Hypothalamus (tissue), 51 donors: Measurements from ENCODE around the gene RBM4B.

Experiments used
- DNase-seq, 51 donors: peaks; one replicate each; lab custom pipeline; 2025; lab: John Stamatoyannopoulos, UW

Gene RBM4B

DNA sequence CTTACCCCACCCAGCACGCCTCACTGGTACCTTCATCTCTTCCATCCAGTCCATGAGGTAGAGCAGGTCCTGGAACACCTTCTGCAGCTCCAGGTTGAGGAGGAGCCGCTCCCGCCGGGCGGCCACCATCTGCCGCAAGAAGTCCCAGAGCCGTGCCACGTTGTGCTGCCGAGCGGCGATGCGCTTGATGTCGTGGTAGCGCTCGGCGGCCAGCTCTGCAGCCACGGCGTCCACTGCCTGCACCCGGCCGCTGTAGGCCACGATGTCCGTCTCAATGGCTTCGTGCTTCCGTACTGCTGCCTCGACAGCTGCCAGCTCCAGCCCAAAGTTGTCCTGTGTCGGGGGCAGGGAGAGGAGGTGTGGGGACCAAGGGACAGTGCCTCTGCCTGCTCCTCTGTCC, 29.8 kb upstream of the RBM4B start:
- DNase-seq = no peak

DNA sequence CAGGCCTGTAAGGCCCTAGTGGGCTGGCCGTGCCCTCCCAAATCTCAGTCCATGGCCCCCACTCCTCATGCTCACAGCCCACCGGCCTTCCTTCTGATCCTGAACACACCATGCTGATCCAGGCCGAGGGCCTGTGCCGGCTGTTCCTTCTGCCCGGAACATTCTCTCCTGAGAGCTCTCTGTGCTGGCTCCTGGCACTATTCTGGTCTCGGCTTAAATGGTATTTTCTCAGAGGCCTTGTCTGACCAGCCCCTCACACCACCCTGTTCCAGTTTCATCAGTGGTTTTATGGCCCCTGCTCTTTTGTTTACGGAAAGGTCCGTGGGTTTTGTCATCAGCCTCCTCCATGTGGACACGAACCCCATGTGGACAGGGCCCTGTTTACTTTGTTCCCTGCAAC, 29.3 kb upstream of the RBM4B start:
- no peak for DNase-seq

DNA sequence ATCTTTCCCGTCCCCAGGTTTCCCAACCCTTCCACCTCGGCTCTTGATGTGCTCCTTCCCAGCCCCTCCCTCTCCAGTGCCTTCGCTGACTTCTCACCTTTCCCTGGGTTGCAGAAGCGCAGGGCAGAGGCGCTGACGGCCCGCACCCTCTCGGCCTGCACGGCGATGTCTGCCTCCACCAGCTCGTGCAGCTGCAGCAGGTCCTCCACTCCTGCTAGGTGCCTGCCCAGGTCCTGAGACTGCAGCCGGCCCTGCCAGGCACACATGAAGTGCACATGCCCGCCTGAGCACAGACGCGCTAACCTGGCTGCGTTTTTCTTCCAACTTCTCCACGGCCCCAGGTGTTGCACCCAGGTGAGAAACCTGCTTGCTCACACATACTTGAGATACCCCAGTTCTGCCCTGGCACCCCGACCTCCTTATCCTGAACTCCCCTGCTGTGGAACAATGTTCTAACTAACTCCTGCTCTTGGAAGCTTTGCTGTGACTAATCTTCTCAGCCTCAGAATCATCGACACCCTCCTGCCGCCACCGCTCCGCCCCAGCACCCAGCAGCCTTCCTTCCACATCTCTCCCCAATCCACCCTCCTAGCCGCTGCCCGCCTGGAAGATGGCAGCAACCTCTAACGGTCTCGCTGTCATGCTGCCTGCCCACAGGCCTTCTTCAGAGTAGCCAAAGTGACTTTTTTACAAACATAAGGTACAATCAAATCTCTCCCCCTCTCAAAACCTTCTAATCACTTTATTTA, 28.1 kb upstream of the RBM4B start:
- DNase-seq = peak in 1 of 51 donors; percentile 12

DNA sequence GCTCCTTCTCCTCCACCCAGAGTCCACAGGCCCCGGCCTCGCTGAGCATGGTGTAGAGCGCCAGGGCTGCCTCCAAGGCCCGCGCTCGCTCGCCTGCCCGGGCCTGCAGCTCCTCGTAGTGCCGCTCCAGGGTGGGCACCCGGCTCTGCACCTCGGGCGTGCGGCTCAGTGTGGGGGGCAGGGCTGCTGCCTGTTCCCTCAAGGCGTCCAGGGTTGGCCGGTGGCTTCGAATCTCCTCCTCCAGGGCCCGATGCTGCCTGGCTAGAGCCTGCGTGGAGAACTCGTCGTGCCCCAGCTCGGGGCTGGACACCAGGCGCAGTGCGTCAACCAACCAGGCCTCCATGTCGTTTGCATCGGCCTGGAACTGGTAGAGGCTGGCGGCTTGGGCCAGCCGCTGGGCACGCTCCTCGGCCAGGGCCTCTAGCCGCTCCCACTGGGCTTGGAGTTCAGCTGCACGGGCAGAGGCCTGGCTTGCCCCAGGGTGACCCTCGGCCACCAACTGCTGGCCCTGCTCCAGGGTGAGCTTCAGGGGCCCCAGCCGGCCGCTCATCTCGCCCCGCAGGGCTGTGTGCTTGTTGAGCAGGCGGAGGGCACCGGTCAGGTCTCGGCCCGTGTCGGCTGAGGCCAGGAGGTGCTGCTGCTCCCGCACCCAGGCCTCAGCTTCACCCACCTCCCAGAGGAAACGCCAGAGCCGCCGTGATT, 27.1 kb upstream of the RBM4B start:
- DNase-seq = no peak

DNA sequence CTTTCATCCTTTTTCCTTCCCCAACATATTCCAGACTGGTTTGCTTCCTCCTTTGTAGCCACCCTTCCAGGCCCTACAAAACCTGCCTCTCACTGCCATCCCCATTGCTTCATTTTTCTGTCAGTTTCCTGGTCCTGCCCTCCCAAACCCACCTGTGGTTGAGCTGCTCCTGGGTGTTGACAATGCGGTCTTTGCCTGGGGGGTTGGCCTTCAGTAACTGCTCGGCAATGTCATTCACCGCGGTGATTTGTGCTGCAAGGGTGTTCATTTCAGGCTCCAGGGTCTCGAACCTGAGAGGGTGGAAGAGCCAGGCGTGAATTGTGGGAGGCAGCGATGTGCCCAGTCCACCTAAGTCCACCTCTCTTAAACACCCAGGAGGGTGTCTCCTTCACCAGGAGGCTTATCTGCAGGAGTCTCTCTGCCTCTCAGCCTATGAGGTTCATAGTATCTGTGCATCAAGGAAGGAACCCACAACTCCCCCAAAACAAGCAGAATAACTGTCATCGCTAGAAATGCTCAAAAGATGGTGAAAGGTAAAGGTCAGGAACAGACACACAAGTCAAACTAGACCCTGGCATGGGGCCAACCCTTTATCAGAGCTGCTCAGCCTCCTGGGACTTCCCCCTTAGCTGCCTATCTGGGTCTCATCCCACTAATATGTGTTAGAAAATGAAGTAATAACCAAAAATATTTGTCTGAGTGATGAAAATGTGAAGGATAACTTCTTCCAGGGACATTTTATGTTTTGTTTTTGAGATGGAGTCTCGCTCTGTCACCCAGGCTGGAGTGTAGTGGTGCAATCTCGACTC, 23.9 kb upstream of the RBM4B start:
- DNase-seq = no peak

DNA sequence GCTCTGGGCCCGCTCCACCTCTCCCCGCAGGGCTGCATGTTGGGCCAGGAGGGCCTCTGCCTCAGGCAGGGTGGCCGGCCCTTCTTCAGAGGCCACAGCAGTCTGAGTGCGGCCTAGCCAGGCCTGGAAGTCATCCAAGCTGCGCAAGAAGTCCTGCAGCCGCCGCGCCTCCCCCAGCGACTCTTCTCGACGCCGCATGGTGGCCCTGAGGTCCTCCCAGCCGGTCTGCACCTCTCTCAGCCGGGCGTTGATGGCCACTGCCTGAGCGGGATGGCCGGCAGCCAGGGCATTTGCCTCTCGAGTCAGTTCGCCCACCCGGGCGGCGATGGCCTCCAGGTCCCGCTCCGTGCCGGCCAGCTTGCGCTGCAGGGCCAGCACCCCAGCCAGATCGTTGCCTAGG, 23.1 kb upstream of the RBM4B start:
- DNase-seq = no peak

DNA sequence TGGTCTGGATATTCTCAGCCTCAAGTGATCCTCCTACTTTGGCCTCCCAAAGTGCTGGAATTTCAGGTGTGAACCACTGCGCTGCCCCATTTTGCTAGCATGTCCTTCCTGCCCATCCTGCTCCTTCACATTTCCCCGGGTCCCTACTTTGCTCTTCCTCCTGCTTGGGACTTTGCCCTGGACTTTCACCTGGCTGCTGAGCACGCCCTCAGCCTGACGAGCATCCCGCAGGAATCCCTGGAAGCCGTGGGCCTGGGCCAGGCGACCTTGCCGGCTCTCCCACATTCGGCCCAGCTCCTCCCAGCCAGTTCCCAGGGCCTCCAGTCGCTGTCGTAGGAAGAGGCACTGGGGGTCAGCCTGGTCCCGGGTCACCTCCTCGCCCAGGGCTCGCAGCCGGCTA, 22.6 kb upstream of the RBM4B start:
- no peak for DNase-seq

DNA sequence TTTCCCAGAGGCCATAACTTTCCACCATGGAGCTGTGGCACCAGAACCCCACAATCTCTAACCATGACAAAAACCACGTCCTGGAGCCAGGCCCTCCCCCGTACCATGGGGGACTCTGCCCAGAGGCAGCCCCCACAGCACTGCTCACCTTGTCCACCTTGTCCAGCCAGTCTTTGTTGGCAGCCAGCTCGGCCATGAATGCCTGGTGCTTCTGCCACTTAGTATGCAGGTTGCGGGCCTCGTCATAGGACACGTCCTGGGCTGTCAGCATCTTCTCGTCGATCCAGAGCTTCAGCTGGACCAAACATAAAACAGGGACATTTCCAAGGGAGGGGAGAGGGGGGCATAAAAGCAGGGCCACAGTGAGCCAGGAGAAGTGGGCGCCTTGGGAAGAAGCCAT, 20.8 kb upstream of the RBM4B start:
- DNase-seq = no peak

DNA sequence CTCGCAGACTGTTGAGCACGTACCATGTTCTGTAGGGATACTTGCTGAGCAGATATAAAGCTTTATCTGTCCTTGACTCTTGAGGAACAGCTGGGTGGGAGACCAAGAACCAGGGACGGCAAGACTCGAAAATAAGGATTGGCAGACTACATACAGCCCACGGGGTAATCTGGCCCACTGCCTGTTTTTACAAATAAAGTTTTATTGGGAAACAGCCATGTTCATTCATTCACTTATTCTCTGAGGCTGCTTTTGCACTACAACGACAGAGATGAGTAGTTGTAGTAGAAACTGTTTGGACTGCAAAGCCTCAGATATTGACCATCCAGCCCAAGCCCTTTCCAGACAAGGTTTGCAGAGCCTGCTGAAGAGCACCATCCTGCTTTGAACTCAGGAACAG, 20.3 kb upstream of the RBM4B start:
- DNase-seq = no peak

DNA sequence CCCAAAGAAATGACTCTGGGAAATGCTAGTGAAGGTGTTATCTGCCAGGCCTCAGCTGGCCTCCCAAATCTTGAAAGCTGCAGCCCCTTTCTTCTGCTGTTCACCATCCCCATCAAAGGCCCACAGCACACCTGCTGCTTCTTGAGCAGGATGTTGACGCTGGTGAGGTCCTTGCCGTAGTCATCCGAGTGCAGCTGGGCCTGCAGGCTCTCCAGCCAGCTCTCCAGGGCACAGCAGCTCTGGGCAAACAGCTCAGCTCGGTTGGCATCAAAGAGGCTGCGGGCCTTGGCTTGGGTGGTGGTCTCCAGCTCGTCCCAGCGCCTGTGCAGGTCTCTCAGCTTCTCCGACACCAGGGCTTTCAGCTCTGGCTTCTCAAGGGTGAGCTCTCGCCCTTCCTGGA, 18.5 kb upstream of the RBM4B start:
- DNase-seq = no peak

DNA sequence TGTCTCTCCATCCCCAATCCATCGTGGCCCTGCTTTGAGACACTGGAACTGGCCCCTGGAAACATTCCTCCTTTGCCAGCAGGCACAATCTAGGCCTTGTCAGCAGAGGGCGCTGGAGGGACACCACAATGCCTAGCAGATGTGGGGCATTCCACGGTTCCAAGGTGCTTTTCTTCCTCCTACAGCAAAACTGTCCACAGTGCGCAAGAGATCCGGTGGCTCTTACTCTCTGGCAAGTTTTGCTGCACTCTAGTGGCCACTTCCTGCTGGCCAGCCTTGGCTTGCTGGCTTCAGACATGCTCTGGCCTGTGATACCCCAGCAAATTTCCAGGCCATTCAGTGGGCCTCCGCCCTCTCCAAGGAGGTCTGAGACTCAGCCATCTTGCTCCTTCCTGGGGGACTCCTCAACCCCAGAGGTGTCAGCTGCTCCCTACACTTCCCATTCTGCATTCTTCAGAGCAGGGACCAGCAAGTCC, 17.1 kb upstream of the RBM4B start:
- peak in 50 of 51 donors; percentile 6 to 86 (median 64) for DNase-seq

DNA sequence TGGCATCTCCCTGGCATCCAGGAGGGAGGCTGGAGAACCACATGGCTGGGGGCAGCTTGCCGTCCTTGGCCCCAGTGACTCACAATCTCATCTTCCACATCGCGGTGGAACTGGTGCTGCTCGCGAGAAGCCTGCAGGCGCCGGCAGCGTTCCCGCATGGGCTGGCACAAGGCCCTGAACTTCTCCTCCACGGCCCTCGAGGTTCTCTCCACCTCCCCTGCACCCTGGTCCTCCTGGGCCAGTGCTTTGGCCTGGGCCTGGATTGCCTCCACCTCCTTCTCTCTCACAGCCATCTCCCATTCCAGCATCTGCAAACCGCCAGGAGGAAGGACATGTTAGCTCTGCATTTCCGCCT, 16.3 kb upstream of the RBM4B start:
- DNase-seq = no peak

DNA sequence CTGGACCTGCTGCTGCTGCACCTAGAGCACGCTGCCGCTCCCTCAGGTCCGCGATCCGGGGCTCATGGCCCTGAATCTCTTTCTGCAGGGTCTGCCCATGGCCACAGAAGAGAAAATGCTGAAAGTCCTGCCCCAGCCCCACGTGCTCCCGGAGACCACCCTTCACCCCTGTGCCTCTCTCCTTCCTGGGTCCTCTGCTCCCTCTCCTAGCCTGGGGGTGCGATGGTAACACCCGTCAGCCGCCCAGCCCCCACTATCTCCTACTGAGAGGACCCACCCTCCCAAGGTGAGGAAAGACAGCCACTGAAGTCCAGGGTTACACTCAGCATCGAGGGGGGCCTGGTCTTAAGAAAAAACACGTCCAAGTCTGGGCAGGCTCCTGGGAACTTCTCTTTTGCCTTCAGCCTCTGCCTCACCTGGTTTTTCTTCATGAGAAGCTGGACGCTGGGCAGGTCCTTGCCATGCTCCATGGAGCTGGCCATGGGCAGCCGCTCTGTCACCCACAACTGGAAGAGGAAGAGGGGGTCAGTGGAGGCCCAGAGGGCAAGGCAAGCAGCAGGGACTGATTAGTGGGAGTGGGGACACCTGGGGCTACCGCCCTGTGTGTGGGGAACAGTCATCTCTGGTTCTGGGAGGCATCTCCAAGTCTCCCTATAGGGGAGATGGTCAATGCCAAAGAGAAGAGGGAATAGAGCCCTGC, 15.8 kb upstream of the RBM4B start:
- no peak for DNase-seq

DNA sequence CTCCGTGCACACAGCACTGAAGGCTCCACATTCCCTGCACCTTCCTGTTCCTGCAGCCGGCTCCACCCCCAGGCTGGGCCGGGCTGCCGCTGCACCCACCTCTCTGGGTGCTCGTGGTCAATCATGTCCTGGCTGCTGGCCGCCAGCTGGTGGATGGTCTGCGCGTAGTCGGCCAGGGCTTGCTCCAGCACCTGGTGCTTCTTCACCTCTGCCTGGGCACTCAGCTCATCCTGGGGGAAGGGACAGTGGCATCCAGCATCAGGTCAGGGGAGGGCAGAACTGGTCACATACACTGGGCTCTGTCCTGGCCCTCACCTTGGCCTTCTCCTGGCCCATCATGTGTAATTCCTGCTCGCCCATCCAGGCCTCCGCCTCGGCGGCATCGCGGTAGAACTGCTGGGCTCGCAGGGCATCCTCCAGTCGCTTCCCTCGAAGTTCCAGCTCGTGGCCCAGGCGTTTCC, 15.2 kb upstream of the RBM4B start:
- DNase-seq = no peak

DNA sequence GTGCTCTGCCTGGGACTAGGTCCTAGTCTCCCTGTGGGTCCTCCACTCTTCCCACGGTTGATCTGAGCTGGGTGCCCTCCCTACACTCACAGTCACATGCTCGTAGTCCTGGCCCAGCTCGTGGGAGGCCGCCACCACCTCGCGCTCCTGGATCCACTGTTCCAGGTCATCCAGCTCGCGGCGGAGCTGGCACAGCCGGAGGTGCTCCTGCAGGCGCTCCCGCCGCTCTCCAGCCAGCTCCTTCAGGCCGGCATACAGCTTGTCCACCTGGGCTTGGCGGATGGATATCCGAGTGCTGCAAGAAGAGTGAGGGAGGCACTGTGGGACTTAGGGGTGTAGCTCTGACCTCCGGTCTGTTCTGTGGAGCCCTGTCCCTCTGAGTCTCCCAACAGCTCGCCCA, 14.8 kb upstream of the RBM4B start:
- no peak for DNase-seq

DNA sequence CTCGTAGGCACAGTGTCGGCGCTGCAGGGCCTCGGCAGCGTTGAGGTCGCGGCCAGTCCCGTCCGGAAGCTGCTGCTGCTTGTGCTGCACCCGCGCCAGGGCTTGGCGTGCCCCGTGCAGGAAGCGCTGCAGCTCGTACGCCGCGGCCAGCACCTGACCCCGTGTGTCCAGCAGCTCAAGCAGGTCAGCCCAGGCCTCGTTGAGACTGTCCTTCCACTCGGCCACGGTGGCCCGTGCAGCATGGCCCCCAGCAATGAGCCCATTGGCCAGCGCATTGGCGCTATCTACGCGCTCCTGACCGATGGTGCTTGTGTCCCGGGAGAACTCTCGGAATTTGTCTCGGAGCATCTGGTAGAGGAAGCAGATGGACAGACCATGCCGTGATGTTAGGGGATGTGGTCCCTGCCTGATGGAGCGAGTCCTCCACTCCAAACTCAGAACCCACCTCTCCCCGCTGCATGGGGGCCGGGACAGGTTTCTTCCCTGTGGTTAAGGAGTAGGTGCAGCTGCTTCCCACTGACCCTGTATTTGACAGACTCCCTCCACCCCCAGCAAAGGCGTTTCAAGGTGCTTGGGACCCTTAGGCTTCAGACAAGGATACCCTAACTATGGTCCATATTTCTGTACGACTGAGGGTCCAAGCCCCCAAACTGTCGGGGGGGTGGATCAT, 13.8 kb upstream of the RBM4B start:
- no peak for DNase-seq

DNA sequence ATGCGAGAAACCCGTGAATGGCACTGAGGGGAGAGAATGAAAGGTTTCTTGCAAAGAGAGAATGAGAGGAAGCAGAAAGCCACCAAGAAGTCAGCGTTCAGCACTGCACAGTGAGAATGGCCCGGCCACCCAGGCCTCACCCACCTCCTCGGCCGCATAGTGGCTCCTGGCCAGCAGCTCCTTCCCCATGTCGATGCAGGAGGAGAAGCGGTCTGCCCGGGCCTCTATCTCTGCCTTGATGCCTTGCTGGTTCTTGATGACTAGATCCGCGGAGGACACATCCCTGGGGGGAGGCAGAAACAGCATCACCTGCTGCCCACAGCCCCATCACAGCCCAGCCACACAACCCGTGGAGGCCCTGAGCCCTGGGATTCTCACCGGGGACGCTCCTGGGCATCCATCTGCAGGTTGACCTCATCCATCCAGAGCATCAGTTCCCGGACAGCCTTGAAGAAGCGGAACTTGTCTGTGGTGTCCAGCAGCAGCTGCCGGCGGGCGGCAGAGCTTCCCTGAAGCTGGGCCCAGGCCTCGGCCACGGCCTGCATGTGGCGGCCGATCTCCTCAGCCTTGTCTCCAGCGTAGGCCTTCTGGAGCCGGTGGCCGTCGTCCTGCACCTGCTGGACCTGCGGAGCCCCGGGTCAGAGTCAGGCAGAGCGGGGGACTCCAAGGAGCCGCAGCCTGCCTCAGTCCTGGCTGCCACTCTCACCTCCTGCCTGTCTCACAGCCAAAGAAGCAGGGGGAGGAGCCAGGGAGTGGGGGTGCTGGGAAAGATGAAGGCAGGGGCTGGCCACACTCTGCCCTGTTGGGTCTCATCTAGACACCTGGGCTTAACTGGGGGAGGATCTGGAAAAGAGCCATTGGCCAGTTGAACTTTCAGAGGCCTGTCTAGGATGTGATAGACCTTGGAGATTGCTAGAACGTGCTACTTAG, 12.2 kb upstream of the RBM4B start:
- DNase-seq = no peak

DNA sequence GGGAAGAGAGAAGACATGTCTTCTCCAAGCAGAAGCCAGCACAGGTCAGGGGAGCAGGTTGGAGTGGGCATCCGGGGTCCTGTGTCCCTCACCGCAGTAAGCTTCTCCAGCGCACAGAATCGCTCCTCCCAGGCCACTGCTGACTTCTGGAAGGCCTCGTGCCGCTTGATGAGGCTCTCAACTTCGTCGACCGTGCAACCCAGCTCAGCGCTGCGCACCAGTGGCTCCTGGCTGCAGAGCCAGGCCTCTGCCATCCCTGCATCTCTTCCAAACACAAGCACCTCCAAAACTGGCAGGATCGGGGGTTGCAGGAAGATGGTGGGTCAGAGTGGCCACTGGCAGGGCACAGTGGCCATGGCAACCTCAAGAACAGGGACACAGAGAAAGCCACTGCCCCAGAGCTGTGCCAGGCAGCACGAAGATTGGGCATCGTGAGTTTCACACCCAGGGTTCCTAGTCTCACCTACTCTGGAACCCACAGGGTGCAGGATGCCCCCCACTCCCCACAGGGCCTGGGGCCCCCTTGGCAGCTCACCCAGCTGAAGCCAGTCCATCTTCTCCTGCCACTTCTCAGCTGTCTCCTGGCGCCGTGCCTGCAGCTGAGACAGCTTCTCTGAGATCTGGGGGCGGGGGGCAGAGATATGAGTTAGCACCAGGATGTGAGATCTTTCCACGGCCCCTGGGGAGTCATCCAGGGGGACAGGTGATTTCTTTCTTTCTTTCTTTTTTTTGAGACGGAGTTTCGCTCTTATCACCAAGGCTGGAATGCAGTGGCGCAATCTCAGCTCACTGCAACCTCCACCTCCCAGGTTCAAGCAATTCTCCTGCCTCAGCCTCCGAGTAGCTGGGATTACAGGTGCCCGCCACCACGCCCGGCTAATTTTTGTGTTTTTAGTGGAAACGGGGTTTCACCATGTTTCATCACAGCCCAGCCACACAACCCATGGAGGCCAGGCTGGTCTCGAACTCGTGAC, 11.2 kb upstream of the RBM4B start:
- DNase-seq = no peak
